CD4-positive, alpha-beta T cell (primary cell): Measurements from ENCODE around the gene CHST14. TPM values are rescaled to one million over a fixed set of nuclear protein-coding genes. Genes with fewer than 3 reads are reported as not detected.

Source experiments
- ATAC-seq: fragments of 200-7000 bp; cut with Tn5 transposase; one replicate; pipeline ENCODE4 v1.10.0; 2022; ENCODE audit warnings: mild to moderate bottlenecking; ENCODE audit not compliant: poor library complexity
- CTCF ChIA-PET: fragments of 350-600 bp; sonication (Branson Sonifier 250); formaldehyde crosslinking; loops from one replicate; lab custom pipeline; 2021; ENCODE audit warnings: antibody characterized with exemption, inconsistent platforms; lab: Charles Lee
- POLR2A ChIA-PET: fragments of 350-600 bp; sonication (Branson Sonifier 250); formaldehyde crosslinking; loops from one replicate; lab custom pipeline; 2021; ENCODE audit warnings: antibody characterized with exemption, inconsistent platforms; lab: Charles Lee
- DNase-seq, 14 experiments: peaks; one replicate each; pipeline ENCODE4 v3.0.0-alpha.2; 2013 to 2020; ENCODE audit warnings: mixed read lengths in 2 of 14
- H3K27ac ChIP-seq, 2 donors: one replicate each; pipeline versions ENCODE4 v1.5.1 to v1.7.0; 2013; ENCODE audit warnings: low read length in 2 of 2, low read depth in 1 of 2, mild to moderate bottlenecking in 1 of 2
- H3K27me3 ChIP-seq, 2 experiments: 1 replicate in 1 of 2; 2 replicates in 1 of 2; pipeline versions ENCODE4 v1.6.1 to v1.7.0; 2013; ENCODE audit warnings: low read length in 2 of 2, control low read depth in 1 of 2, mild to moderate bottlenecking in 1 of 2, moderate library complexity in 1 of 2; ENCODE audit not compliant: insufficient read depth in 2 of 2, control insufficient read depth in 1 of 2
- H3K36me3 ChIP-seq: one replicate; pipeline ENCODE4 v1.6.1; 2013; ENCODE audit warnings: low read length, control low read depth; ENCODE audit not compliant: insufficient read depth
- H3K4me1 ChIP-seq: one replicate; pipeline ENCODE4 v1.6.1; 2013; ENCODE audit warnings: low read length, control low read depth; ENCODE audit not compliant: insufficient read depth
- H3K4me3 ChIP-seq: one replicate; pipeline ENCODE4 v1.5.1; 2013; ENCODE audit warnings: mild to moderate bottlenecking, low read length, moderate library complexity
- H3K9me3 ChIP-seq, 2 experiments: 1 replicate in 1 of 2; 2 replicates in 1 of 2; pipeline versions ENCODE4 v1.6.1 to v1.7.0; 2013; ENCODE audit warnings: low read length in 2 of 2, mild to moderate bottlenecking in 2 of 2, control low read depth in 1 of 2, moderate library complexity in 1 of 2; ENCODE audit not compliant: control insufficient read depth in 1 of 2, insufficient read depth in 1 of 2
- H3K27ac Mint-ChIP-seq: one replicate; pipeline ENCODE4 v1.8.0; 2020; ENCODE audit warnings: mixed read lengths
- H3K27me3 Mint-ChIP-seq: one replicate; pipeline ENCODE4 v1.8.0; 2021; ENCODE audit warnings: mixed read lengths
- H3K36me3 Mint-ChIP-seq: one replicate; pipeline ENCODE4 v1.8.0; 2021; ENCODE audit warnings: low read depth, mixed read lengths
- H3K4me1 Mint-ChIP-seq: one replicate; pipeline ENCODE4 v1.8.0; 2021; ENCODE audit warnings: low read depth, mixed read lengths
- H3K4me3 Mint-ChIP-seq: one replicate; pipeline ENCODE4 v1.8.0; 2020; ENCODE audit warnings: mild to moderate bottlenecking, mixed read lengths
- H3K9me3 Mint-ChIP-seq: one replicate; pipeline ENCODE4 v1.8.0; 2020; ENCODE audit warnings: mixed read lengths
- CTCF ChIP-seq: fragments of 200-600 bp; IDR thresholded peaks from one replicate; pipeline ENCODE4 v1.8.0; 2022; ENCODE audit warnings: antibody characterized with exemption, mild to moderate bottlenecking
- intact Hi-C, 2 experiments: fragments of 100-400 bp; cut with DNase I in 1 of 2; cut with micrococcal nuclease in 1 of 2; formaldehyde crosslinking; loops; one replicate each; pipeline versions ENCODE4 v1.15.1 to v1.9.0; 2023 to 2025; cut with DNase I, micrococcal nuclease
- total RNA-seq, 174 experiments: library from RNA in 2 of 174; stranded (reverse) in 2 of 174; gene quantifications; one replicate each; pipeline ENCODE4 v1.2.3 and lab custom pipeline; 2021 to 2026

Gene CHST14
- total RNA-seq, 2 experiments from 2014 or later = 4.6 to 5.1 TPM

GRCh38 chr15:40436892-40437751, 33.7 kb upstream of the CHST14 start:
- ATAC-seq = no peak
- ChIA-PET CTCF (no interaction called here), POLR2A (no interaction called here)
- H3K36me3 Mint-ChIP-seq = peaks cover 6% of the 10 kb centered on the region
- intact Hi-C loops = no loop called here
- Histone ChIP-seq H3K27ac (no peak overlapping the region), H3K36me3 (no peaks in the 10 kb centered on the region), H3K4me1 (peaks cover 47% of the 10 kb centered on the region), H3K4me3 (peak overlapping the region; percentile 49), H3K9me3 (peaks cover 0 to 7% of the 10 kb centered on the region in 2 experiments), H3K27me3 (peaks cover 24% of the 10 kb centered on the region in 2 experiments)
- peak overlapping the region; percentile 93 for H3K4me3 Mint-ChIP-seq
- DNase-seq = peak in 1 of 14 experiments; percentile 14
- no peak for TF ChIP-seq CTCF
- H3K27me3 Mint-ChIP-seq = peaks cover 41% of the 10 kb centered on the region
- peaks cover 51% of the 10 kb centered on the region for H3K4me1 Mint-ChIP-seq
- H3K27ac Mint-ChIP-seq = no peak overlapping the region
- H3K9me3 Mint-ChIP-seq = no peaks in the 10 kb centered on the region

- H3K4me3 Mint-ChIP-seq = peak overlapping the region; percentile 93
- peaks cover 55% of the 10 kb centered on the region for H3K4me1 ChIP-seq
- no peaks in the 10 kb centered on the region for H3K9me3 Mint-ChIP-seq
- DNase-seq (no peak), ATAC-seq (no peak)
- no peak overlapping the region for H3K4me3 ChIP-seq
- CTCF ChIA-PET = interaction anchor here (3.6 kb wide), 1 partner anchor 69 kb away, joined by 13 read pairs; no protein-coding TSS in a partner anchor
- peaks cover 24% of the 10 kb centered on the region in 2 experiments for H3K27me3 ChIP-seq
- H3K4me1 Mint-ChIP-seq = peaks cover 59% of the 10 kb centered on the region
- no peak overlapping the region for H3K27ac ChIP-seq
- peaks cover 0 to 7% of the 10 kb centered on the region in 2 experiments for H3K9me3 ChIP-seq
- H3K36me3 ChIP-seq = no peaks in the 10 kb centered on the region
- H3K27ac Mint-ChIP-seq = no peak overlapping the region
- no peak for TF ChIP-seq CTCF
- intact Hi-C loops = loop anchor here in 1 of 2 experiments (2.0 kb wide), 1 partner anchor 53 kb away; no protein-coding TSS in a partner anchor
- H3K36me3 Mint-ChIP-seq = peaks cover 10% of the 10 kb centered on the region
- POLR2A ChIA-PET = interaction anchor here (0.8 to 7.4 kb wide), 2 partner anchors 16 to 56 kb away, joined by 3 to 106 read pairs; partner anchors contain the start of gene KNSTRN
- peaks cover 41% of the 10 kb centered on the region for H3K27me3 Mint-ChIP-seq
These were observed 32.8 kb upstream of the CHST14 start for GRCh38 chr15:40437752-40438687.

- ATAC-seq (no peak), DNase-seq (no peak)
- H3K27me3 Mint-ChIP-seq = peaks cover 41% of the 10 kb centered on the region
- Histone ChIP-seq H3K36me3 (no peaks in the 10 kb centered on the region), H3K4me3 (no peak overlapping the region), H3K27ac (no peak overlapping the region), H3K27me3 (peaks cover 24% of the 10 kb centered on the region in 2 experiments), H3K9me3 (peaks cover 0 to 7% of the 10 kb centered on the region in 2 experiments), H3K4me1 (peaks cover 62% of the 10 kb centered on the region)
- POLR2A ChIA-PET = interaction anchor here (0.8 to 7.4 kb wide), 3 partner anchors 15 to 56 kb away, joined by 3 to 106 read pairs (median 10); partner anchors contain the start of genes IVD and KNSTRN
- peaks cover 10% of the 10 kb centered on the region for H3K36me3 Mint-ChIP-seq
- H3K9me3 Mint-ChIP-seq = no peaks in the 10 kb centered on the region
- peak overlapping the region; percentile 93 for H3K4me3 Mint-ChIP-seq
- intact Hi-C loops = loop anchor here in 1 of 2 experiments (2.0 kb wide), 1 partner anchor 54 kb away; no protein-coding TSS in a partner anchor
- TF ChIP-seq CTCF = no peak
- peaks cover 66% of the 10 kb centered on the region for H3K4me1 Mint-ChIP-seq
- H3K27ac Mint-ChIP-seq = no peak overlapping the region
- CTCF ChIA-PET = interaction anchor here (3.6 kb wide), 1 partner anchor 68 kb away, joined by 13 read pairs; no protein-coding TSS in a partner anchor
These were observed 32.1 kb upstream of the CHST14 start for GRCh38 chr15:40438712-40439111.
